ENCODE results near the gene ACACA.
A peak's percentile ranks its signal among the peaks of the same experiment; 100 is the strongest.

ACACA gene

DNA sequence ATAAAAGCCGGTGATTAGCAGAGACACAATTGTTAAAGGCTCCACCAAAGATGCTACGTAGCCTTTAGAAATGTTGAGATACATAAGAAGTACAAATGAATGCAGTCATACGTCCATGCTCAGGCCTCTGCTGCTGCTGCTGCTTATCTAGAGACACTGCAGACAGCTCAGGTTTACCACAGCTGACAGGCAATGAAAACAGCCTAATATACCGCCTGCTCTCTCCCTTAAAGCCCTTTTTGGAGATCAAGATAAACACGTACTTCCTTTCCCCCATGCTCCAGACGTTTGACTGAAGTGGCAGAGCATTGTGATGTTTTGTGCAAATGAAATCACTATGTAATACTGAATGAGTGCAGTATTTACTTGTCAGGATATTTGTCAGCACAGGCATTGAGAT is 272.6 kb downstream of the ACACA start (continued):
- TF ChIP-seq, protein P1, sequence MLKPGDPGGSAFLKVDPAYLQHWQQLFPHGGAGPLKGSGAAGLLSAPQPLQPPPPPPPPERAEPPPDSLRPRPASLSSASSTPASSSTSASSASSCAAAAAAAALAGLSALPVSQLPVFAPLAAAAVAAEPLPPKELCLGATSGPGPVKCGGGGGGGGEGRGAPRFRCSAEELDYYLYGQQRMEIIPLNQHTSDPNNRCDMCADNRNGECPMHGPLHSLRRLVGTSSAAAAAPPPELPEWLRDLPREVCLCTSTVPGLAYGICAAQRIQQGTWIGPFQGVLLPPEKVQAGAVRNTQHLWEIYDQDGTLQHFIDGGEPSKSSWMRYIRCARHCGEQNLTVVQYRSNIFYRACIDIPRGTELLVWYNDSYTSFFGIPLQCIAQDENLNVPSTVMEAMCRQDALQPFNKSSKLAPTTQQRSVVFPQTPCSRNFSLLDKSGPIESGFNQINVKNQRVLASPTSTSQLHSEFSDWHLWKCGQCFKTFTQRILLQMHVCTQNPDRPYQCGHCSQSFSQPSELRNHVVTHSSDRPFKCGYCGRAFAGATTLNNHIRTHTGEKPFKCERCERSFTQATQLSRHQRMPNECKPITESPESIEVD (tag by site-specific recombination; IDR thresholded peaks at IDR 0.05): peak; percentile 86
- TF ChIP-seq, protein P2, sequence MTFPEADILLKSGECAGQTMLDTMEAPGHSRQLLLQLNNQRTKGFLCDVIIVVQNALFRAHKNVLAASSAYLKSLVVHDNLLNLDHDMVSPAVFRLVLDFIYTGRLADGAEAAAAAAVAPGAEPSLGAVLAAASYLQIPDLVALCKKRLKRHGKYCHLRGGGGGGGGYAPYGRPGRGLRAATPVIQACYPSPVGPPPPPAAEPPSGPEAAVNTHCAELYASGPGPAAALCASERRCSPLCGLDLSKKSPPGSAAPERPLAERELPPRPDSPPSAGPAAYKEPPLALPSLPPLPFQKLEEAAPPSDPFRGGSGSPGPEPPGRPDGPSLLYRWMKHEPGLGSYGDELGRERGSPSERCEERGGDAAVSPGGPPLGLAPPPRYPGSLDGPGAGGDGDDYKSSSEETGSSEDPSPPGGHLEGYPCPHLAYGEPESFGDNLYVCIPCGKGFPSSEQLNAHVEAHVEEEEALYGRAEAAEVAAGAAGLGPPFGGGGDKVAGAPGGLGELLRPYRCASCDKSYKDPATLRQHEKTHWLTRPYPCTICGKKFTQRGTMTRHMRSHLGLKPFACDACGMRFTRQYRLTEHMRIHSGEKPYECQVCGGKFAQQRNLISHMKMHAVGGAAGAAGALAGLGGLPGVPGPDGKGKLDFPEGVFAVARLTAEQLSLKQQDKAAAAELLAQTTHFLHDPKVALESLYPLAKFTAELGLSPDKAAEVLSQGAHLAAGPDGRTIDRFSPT (tag by site-specific recombination; IDR thresholded peaks at IDR 0.05): no peak
- TF ChIP-seq ZNF624 (tag by site-specific recombination; IDR thresholded peaks at IDR 0.05) (no peak), ZNF791 (tag by site-specific recombination; IDR thresholded peaks at IDR 0.05) (no peak), ZNF155 (tag by site-specific recombination; IDR thresholded peaks at IDR 0.05) (no peak), ZNF555 (tag by site-specific recombination; conservative IDR thresholded peaks at IDR 0.05) (no peak), ZNF600 (tag by site-specific recombination; IDR thresholded peaks at IDR 0.05) (peak; percentile 73), ZNF121 (tag by site-specific recombination; IDR thresholded peaks at IDR 0.05) (no peak), ZNF280C (tag by site-specific recombination; IDR thresholded peaks at IDR 0.05) (no peak), ZNF112 (tag by site-specific recombination; IDR thresholded peaks at IDR 0.05) (no peak), ZNF843 (tag by site-specific recombination; IDR thresholded peaks at IDR 0.05) (0 out of 2 replicates have a peak, but pooled peaks have one; percentile 21), ZNF629 (tag by site-specific recombination; IDR thresholded peaks at IDR 0.05) (peak; percentile 37; the same call in 1 of the 2 replicates), GFI1B (tag by site-specific recombination; IDR thresholded peaks at IDR 0.05) (peak; percentile 48; the same call in 1 of the 2 replicates), ZNF335 (tag by site-specific recombination; conservative IDR thresholded peaks at IDR 0.05) (peak; percentile 68), ZNF23 (tag by site-specific recombination; IDR thresholded peaks at IDR 0.05; ENCODE audit: borderline replicate concordance) (no peak), ZNF239 (tag by site-specific recombination; IDR thresholded peaks at IDR 0.05) (no peak), ZNF660 (tag by site-specific recombination; IDR thresholded peaks at IDR 0.05) (no peak), ZNF549 (tag by site-specific recombination; IDR thresholded peaks at IDR 0.05) (no peak), SCRT1 (tag by site-specific recombination; IDR thresholded peaks at IDR 0.05; ENCODE audit: borderline replicate concordance) (no peak), FEZF1 (tag by site-specific recombination; IDR thresholded peaks at IDR 0.05) (peak; percentile 90), TRIM28 (IDR thresholded peaks at IDR 0.05; ENCODE audit: borderline replicate concordance, low read length) (peak; percentile 70; the same call in 1 of the 2 replicates)

DNA sequence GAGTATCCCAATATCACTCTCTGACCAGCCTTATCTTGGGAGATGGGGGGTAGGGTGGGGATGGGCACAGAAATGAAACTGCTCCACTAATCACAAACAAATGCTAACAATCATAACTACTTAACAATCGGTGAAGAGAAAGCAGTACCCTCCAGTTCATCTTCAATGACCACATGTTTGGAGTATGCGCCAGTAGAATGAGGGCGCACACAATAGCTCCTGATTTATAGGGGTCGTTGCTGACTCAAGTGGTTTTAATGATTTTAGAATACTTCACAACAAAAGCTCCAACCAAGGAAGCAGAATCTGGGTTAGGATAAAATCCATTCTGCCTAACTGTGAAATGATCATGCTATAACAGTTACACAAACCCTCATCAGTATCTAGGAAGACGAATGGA is 273.5 kb downstream of the ACACA start:
- Histone ChIP-seq H3K27ac (ENCODE audit: extremely low read depth, low read depth, low read length) (no peak overlapping the region), H3K4me3 (ENCODE audit: low read depth, low read length) (no peak overlapping the region), H3K9me3 (ENCODE audit: control insufficient read depth, insufficient read depth, low read depth, low read length) (no peaks in the 10 kb centered on the region), H3K36me3 (ENCODE audit: control insufficient read depth in 2 of 2, insufficient read depth in 1 of 2, low read length in 2 of 2) (peaks cover 6 to 20% of the 10 kb centered on the region in 2 experiments), H3K4me1 (ENCODE audit: control insufficient read depth, insufficient read depth, low read length) (peaks cover 36% of the 10 kb centered on the region)
- POLR2A ChIA-PET: no interaction called here
- CTCF ChIA-PET: no interaction called here
- TF ChIP-seq ZNF629 (tag by site-specific recombination; IDR thresholded peaks at IDR 0.05) (no peak), ZNF121 (tag by site-specific recombination; IDR thresholded peaks at IDR 0.05) (no peak), FEZF1 (tag by site-specific recombination; IDR thresholded peaks at IDR 0.05) (peak; percentile 22; the same call in 1 of the 2 replicates), TCF7L2 (IDR thresholded peaks at IDR 0.05; ENCODE audit: borderline replicate concordance, low read depth, low read length) (no peak), TRIM28 (IDR thresholded peaks at IDR 0.05; ENCODE audit: borderline replicate concordance, low read length) (no peak), CTCF (tag by site-specific recombination; IDR thresholded peaks at IDR 0.05) (no peak)
- TF ChIP-seq, protein P3, sequence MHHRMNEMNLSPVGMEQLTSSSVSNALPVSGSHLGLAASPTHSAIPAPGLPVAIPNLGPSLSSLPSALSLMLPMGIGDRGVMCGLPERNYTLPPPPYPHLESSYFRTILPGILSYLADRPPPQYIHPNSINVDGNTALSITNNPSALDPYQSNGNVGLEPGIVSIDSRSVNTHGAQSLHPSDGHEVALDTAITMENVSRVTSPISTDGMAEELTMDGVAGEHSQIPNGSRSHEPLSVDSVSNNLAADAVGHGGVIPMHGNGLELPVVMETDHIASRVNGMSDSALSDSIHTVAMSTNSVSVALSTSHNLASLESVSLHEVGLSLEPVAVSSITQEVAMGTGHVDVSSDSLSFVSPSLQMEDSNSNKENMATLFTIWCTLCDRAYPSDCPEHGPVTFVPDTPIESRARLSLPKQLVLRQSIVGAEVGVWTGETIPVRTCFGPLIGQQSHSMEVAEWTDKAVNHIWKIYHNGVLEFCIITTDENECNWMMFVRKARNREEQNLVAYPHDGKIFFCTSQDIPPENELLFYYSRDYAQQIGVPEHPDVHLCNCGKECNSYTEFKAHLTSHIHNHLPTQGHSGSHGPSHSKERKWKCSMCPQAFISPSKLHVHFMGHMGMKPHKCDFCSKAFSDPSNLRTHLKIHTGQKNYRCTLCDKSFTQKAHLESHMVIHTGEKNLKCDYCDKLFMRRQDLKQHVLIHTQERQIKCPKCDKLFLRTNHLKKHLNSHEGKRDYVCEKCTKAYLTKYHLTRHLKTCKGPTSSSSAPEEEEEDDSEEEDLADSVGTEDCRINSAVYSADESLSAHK (tag by site-specific recombination; IDR thresholded peaks at IDR 0.05): no peak

All from HEK293 (cell line).